DMS114 treated with DMSO at 0.1 percent for 48 hours (cell line): ENCODE measurements around the gene SPDL1.

Experiments used
- DNase-seq: peaks from one replicate; lab custom pipeline; 2025; ENCODE audit not compliant: unreplicated experiment; lab: John Stamatoyannopoulos, UW

SPDL1 gene

DNA sequence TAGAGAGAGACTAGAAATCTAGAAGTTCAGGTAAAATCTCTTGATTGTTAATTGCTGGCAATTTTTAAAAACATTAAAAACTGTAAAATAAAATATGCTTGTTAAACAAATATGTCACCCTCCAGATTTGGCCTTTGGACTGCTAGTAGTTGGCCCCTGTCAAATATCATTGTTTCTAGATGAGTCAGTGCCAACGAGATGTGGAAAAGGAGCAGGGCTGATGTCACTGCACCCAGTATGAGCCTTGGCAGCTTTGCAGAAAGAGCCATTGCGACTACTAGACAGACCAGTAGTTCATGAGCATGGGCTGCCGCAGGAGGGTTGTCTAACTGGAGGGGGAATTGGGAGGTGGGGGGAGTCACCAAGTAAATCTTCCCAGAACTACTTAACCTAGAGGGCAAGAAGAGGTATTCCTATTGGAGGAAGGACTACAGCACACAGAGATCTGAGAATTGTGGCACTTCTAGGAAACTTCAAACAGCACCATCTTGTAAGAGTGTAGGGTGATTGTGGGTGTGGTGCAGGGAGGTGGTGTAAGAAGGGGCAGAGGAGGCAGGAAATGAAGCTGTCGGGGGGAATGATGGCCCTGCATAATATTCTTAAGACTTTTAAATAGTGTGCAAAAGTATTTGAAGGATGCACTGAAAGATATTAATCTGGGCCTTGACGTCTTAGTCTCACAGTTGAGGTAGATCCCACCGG is 46.4 kb downstream of the SPDL1 start:
- DNase-seq = no peak

DNA sequence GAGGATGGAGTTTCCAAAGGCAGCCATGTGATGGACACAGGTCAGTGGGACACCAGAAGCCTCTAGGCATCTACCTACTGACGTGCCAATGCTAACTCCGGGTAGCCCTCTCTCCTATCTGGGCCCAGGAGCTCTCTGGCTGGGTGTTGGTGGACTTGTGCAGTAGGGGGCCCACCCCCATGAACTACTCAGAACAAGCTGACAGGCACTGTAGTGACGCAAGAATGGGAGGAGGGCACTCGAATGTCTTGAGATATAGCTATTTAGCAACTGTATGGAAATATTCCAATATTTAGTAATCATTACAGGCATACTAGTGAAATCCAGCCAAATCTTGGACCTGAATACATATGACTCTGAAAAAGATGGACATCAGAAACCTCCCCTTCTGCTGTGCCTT is 47.8 kb downstream of the SPDL1 start:
- no peak for DNase-seq

DNA sequence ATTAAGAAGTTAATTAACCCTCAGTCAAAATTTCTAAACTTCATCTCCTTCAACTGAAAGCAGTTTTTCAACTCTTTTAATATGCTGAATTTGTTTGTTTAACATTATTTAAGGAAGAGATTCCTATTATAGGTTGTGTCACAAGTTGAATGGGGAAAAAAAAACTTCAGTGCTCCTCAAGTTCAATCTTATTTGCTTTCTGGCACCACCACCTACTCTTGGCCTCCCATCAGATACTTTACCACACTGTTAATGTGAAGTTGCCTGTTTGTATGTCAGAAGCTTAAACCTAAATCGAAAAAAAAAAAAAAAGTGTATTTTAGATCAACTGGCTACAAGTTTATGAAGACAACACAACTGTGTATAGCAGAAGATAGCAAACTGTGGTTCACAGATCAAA is 49.4 kb downstream of the SPDL1 start:
- DNase-seq = no peak

DNA sequence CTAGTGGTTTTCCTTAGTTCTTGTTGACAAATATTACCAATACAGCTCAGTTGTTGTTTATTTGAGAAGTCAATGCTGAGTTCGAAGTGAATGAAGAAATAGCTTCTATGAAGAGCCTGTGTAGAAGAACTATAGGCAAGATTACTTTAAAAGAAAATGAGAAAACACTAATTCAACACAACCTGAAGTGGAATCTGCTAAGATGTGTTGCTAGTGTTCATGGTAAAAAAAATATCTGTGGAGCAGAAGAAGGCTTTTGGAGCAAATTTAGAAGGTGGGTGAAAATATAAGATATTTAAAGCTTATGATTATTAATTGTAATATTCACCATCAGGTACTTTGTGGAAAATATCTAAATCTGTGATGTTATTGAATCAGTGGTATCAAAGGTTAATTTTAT is 51.0 kb downstream of the SPDL1 start:
- DNase-seq = no peak

DNA sequence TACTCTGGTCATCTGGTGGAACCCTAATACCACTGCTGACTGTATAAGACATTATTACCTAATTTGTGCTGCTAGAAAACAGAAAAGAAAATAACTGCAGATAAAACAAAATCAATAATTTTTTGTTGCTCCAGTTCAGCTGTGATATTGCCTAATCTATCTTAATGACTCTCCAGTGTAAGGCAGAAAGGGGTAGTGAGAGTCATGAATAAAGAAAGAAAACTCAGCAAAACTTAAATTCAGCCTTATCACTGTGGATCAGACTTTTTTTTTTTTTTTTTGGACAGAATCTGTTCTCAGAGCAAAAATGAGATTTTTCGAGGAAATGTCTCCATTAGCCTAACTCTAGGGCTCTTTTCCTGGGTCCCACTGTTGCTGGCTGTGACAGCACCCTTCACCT is 52.4 kb downstream of the SPDL1 start:
- no peak for DNase-seq

DNA sequence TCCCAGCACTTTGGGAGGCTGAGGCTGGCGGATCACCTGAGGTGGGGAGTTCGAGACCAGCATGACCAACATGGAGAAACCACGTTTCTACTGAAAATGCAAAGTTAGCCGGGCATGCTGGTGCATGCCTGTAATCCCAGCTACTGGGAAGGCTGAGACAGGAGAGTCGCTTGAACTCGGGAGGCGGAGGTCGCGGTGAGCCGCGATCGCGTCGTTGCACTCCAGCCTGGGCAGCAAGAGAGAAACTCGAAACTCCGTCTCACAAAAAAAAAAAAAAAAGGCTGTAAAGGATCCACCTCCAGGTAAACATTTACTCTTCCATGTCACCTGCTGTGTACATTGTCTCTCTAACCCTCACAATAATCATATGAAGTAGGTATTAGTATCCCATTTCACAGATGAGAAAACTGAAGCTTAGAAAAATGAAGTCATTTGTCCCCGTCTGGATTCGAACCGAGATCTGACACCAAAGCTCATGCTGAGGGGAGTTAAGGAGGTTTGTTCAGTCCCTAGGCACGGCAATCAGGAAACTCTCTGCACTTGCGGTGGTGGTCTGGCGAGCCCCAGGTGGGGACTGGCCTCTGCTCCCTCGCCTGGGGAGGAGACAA is 53.0 kb downstream of the SPDL1 start:
- DNase-seq = no peak

DNA sequence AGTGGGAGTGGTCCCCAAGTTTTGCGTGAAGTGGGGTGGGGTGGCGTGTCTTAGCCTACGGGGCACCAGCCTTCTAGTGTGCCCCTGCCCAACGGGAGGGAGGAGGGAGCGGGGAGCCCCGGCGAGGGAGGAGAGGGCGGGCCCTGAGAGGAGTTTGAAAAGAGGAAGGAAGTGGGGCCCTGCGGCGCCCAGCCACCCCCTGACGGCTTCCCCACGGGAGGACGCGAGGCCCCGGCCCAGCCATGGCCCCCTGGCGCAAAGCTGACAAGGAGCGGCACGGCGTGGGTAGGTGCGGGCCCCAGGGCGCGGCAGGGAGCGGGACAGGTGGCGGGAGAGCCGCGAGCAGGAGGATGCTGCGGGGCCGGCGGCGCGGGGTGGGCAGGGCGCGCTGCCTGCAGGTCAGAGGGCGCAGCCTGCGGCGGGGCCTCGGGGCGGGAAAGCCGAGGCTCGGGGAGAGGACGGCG is 53.5 kb downstream of the SPDL1 start, which contains the start of gene DOCK2:
Gene DOCK2 (plus strand): TSS at position 191 of the 464 bp plus-strand sequence. CDS start 52 bp downstream, at position 243.
- no peak for DNase-seq

DNA sequence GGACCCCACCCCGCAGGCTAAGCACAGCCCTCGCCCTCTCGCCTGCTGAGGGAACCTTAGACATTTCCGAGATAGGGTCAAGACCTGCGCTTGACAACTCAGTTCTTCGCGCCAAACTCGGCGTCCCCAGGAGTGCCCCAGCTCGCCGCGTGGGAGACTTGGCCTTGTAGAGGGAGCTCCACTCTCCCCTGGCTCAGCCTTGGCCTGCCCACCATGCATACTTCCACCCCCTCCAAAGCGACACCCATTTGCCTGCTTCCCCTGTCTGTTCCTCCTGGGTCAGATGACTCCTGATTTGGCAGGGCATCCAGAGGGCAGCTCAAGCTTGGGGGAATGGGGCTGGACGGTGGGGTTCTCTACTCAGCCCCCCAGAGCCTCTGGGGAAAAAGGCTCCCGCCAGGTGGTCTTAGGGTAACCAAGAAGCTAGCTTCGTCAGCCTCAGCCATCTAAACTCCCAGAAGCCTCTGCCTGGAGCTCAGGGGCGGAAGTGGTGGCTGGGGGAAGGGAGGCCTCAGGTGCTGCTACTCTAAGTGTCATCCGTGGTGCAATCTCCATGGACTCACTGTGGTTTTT is 54.1 kb downstream of the SPDL1 start:
- DNase-seq = no peak

DNA sequence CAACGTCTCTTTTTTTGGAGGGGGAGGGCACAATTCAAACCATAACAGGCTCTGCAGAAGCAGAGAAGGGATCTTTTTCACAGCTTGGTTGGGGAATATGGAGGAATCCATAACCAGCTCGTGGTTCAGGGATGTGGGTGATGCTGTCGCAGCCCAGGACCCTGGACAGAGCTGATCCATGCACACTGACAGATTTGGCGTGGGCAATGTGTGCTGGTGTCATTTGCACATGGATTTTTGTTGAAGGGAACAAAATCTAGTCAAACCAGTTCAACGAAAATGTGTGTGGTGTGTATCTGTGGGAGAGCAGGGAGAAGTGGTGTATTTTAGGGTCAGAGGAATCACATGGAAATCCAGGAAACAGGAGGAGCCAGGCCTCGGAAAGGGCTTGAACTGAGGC is 57.7 kb downstream of the SPDL1 start:
- DNase-seq = no peak

DNA sequence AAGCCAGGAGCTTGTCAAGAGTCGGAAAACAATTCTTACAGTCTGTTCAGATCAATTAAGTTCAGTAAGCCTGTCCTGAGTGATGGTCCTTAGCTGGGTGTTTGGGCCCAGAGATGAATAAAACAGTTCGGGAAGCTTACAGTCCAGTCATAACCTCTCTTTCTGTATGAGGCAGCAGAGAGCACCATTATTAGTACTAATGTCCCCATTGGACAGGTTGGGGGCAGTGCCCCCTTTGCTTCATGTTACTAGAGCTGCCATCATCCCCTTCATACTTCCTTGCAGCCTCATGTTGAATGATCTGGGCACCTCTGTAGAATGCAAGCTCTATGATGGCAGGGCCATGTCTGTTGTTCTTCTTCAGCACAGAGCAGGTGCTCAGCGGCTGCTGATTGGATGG is 63.3 kb downstream of the SPDL1 start:
- no peak for DNase-seq

DNA sequence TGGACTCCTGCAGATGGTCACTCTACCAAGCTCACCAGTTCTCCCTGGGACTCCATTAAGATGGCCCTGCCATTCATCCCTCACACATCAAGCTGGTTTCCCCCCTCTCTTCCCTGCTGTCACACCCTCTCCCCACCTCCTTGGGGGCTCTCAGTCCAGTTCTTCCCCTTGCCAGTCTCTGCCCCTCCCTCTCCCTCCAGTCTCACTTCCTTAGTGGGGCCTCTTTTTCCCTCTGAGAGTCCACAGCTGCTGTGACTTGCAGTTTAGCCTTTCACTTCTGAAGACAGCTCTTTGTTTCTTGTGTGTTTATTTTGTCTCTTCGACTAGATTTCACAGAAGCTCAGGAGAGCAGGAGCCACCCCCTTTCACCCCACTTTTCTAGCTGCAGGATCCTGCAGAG is 64.0 kb downstream of the SPDL1 start:
- no peak for DNase-seq

DNA sequence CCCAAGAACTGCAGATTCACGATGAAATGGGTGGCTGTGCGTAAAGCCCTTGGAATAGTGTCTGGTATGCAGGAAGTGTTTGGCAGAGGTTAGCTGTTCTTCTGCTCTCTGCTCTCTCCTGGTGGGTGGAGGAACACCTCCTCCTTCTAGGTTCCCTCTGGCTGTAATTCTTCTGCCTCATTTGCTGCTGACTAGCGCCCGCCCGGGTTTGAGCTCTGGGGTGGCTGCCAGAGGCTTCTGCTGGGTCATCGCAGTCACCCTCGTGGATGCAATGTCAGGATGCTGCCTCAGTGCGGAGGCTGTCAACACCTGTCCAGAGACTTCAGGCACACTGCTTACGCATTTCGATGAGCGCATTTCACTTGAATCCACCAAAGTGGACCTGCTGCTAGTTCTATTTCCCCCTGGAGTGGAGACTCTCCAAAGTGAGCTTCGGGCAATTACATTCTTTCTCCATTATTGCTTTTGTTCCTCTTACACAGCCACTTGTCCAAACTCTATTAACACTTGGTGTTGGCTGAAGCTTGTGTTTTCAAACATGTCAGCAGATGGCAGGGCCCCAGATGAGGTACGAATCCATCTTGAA is 65.2 kb downstream of the SPDL1 start:
- DNase-seq = no peak

DNA sequence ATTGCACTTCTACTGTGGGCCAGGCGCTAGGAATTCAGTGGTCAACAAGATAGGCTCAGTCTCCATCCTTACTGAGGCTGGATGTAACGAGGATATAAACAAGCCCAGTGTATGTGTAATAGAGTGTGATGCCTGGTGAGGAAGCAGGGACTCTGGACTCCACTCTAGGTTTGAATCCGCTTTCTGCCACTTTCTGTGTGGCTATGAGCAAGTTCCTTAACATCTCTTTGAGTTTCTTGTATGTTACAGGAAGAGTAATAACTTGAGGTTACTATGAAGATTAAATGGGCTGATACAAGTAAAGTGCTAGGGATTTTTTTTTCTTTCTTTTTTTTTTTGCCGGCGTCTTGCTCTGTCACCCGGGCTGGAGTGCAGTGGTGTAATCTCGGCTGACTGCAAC is 65.9 kb downstream of the SPDL1 start:
- DNase-seq = no peak

DNA sequence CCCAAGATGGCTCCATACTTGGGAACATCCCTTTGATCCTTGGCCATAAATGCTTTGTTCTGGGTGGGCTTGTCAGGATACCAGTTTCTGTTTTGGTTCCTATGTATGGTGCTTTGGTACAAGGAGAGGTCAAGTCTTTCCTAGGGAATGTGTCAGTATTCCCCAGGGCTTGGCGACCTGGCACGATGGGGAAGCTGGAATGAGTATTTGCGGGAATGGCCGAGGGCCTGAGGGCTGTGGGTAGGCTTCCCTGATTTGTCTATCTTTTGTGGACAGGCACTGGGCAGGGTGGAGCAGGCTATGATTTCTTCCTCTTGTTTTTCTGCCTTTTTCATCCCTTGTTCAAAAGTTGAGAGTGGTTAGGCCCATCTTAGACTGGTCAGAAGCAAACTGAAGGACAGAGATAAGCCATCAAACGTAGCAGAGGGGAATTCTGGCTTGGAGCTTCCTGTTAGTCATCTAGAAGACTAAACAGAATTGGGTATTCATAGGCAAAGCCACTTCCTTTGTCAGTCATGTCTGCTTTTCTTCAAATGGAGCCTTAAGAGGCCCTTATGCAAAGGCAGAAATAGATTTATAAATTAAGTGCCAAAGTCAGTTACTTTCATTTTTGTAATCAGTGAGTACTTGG is 67.2 kb downstream of the SPDL1 start:
- no peak for DNase-seq

DNA sequence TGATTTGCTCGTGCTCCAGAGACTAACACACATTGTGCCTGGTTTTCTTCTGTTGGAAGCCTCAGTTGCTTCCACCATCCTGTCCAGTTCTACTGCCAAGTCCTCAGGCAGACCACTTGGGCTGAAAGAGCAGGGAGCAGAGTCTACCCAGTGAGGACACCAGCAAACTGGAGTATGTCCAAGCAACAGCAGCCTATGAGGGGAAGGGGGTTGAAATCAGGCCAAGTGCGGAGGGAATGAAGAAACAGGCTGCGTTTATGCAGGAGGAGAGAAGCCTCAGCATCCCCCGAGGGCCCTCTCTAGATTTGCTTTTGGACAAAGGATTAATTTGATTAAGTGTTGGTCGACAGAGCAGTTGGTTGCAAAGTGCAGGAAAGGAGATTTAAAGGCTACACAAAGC is 68.0 kb downstream of the SPDL1 start:
- DNase-seq = no peak

DNA sequence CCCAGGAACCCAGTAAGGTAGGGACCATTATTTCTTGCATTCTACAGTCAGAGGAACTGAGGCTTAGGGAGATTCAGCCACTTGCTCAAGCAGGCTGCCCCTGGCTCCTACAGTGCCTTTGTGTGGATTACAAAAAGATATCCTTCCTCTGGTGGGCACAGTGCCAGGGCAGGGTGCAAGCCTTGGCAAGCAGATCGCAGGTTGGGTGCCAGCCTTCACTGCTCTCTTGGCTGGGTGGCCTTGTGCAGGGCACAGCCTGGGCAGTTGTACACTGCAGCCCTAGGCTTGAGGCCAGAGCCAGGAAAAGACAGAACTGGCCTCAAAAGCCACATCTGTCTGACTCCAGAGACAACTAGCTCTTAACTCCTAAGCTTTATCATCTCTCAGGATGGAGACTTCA is 68.5 kb downstream of the SPDL1 start:
- DNase-seq = no peak

DNA sequence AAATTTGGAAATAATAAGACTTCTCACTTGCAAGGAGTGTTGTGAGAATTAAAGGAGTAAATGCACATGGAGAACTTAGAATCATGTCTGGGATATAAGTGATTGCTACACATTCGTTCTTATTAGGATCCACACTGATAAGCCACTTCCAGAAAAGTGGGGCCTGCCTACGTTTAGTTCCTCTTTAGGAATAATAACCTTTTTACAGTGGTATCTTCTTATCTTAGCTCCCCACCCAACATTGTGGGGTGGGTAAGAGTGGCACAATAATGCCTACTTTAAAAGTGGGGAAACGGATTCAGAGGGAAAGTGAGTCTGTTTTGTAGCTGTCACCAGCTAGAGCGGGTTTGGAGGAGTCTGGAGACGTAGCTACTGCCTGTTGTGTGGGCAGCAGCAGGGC is 69.5 kb downstream of the SPDL1 start:
- no peak for DNase-seq
